ENCODE results near the gene LRIG2.

LRIG2 gene

DNA sequence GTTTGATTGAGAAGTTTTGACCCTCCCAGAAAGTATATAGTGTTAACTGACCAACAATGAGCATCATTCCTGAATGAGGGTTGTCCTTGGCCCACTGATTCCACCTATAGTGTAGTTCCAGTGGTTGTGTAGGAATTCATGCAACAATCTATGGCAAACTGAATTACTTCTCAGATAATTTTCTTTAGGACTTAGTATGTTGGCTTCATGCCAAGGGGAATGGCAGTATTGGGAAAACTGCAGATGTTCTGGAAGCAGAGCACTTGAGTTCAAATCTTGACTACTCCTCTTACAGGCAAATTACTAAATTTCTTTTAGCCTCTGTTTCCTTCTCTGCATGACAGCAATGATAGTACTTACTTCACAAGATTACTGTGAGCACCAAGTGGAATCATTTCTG lies 65.8 kb downstream of the LRIG2 start:
- H3K4me3 ChIP-seq (ENCODE audit: low read length, poor library complexity, severe bottlenecking), result no peak overlapping the region
- no peaks in the 10 kb centered on the region for H3K9me2 ChIP-seq (replicated peaks; ENCODE audit: low read depth, low read length)
- H3K9ac ChIP-seq (ENCODE audit: low read depth, low read length, poor library complexity, severe bottlenecking), result no peak overlapping the region
- peaks cover 18% of the 10 kb centered on the region for H3K4me1 ChIP-seq (ENCODE audit: insufficient read depth, low read length, poor library complexity, severe bottlenecking)
- H3K36me3 ChIP-seq (ENCODE audit: insufficient read depth, low read length), result no peaks in the 10 kb centered on the region
- no peaks in the 10 kb centered on the region for H3K9me3 ChIP-seq (ENCODE audit: insufficient read depth, low read depth, low read length)
- no peaks in the 10 kb centered on the region for H3F3A ChIP-seq (ENCODE audit: low read depth)
- no peak overlapping the region for H2AFZ ChIP-seq (ENCODE audit: low read length)
- H3K4me2 ChIP-seq (ENCODE audit: low read depth, low read length, poor library complexity, severe bottlenecking), result no peak overlapping the region
- H3K79me2 ChIP-seq (ENCODE audit: insufficient read depth, low read length), result no peaks in the 10 kb centered on the region
- TF ChIP-seq, protein P1, sequence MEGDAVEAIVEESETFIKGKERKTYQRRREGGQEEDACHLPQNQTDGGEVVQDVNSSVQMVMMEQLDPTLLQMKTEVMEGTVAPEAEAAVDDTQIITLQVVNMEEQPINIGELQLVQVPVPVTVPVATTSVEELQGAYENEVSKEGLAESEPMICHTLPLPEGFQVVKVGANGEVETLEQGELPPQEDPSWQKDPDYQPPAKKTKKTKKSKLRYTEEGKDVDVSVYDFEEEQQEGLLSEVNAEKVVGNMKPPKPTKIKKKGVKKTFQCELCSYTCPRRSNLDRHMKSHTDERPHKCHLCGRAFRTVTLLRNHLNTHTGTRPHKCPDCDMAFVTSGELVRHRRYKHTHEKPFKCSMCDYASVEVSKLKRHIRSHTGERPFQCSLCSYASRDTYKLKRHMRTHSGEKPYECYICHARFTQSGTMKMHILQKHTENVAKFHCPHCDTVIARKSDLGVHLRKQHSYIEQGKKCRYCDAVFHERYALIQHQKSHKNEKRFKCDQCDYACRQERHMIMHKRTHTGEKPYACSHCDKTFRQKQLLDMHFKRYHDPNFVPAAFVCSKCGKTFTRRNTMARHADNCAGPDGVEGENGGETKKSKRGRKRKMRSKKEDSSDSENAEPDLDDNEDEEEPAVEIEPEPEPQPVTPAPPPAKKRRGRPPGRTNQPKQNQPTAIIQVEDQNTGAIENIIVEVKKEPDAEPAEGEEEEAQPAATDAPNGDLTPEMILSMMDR (conservative IDR thresholded peaks at IDR 0.05; ENCODE audit: low read length), result no peak
- no peak for TF ChIP-seq EZH2phosphoT487 (IDR thresholded peaks at IDR 0.05; ENCODE audit: borderline replicate concordance)
- no peaks in the 10 kb centered on the region for H3K27me3 ChIP-seq (ENCODE audit: insufficient read depth, low read length, poor library complexity, severe bottlenecking)
- H4K20me1 ChIP-seq (ENCODE audit: insufficient read depth, low read length, poor library complexity, severe bottlenecking), result no peaks in the 10 kb centered on the region

DNA sequence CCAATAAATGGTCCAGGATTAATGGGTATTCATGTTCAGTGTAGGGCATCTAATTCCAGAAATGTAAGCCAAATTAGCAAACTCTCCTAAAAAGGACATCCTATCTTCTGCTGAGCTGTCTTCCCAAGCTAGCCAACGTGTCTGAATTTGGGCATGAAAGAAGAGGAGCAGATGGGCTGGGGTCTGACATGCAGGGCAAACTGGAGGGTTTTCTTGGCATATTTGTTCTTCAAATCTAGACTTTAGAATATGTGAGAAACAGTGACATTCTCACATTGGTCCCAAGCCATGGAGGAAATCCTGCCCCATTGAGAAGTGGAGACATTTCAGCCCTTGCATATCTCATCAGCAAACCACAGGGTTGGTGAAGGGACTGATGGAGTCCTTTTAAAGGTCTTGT lies 67.2 kb downstream of the LRIG2 start:
- Histone ChIP-seq H3K27me3 (ENCODE audit: insufficient read depth, low read length, poor library complexity, severe bottlenecking) (no peaks in the 10 kb centered on the region), H3K36me3 (ENCODE audit: insufficient read depth, low read length) (no peaks in the 10 kb centered on the region), H3K4me2 (ENCODE audit: low read depth, low read length, poor library complexity, severe bottlenecking) (no peak overlapping the region), H3F3A (ENCODE audit: low read depth) (no peaks in the 10 kb centered on the region), H3K4me3 (ENCODE audit: low read length, poor library complexity, severe bottlenecking) (no peak overlapping the region), H2AFZ (ENCODE audit: low read length) (0 out of 2 replicates have a peak overlapping the region, but pooled peaks have one; percentile 1), H3K9me3 (ENCODE audit: insufficient read depth, low read depth, low read length) (no peaks in the 10 kb centered on the region), H3K79me2 (ENCODE audit: insufficient read depth, low read length) (no peaks in the 10 kb centered on the region), H3K9me2 (replicated peaks; ENCODE audit: low read depth, low read length) (no peaks in the 10 kb centered on the region), H3K4me1 (ENCODE audit: insufficient read depth, low read length, poor library complexity, severe bottlenecking) (peaks cover 18% of the 10 kb centered on the region), H3K9ac (ENCODE audit: low read depth, low read length, poor library complexity, severe bottlenecking) (no peak overlapping the region), H4K20me1 (ENCODE audit: insufficient read depth, low read length, poor library complexity, severe bottlenecking) (no peaks in the 10 kb centered on the region)
- no peak for TF ChIP-seq EZH2phosphoT487 (IDR thresholded peaks at IDR 0.05; ENCODE audit: borderline replicate concordance)
- TF ChIP-seq, protein P1 (conservative IDR thresholded peaks at IDR 0.05; ENCODE audit: low read length), result no peak

DNA sequence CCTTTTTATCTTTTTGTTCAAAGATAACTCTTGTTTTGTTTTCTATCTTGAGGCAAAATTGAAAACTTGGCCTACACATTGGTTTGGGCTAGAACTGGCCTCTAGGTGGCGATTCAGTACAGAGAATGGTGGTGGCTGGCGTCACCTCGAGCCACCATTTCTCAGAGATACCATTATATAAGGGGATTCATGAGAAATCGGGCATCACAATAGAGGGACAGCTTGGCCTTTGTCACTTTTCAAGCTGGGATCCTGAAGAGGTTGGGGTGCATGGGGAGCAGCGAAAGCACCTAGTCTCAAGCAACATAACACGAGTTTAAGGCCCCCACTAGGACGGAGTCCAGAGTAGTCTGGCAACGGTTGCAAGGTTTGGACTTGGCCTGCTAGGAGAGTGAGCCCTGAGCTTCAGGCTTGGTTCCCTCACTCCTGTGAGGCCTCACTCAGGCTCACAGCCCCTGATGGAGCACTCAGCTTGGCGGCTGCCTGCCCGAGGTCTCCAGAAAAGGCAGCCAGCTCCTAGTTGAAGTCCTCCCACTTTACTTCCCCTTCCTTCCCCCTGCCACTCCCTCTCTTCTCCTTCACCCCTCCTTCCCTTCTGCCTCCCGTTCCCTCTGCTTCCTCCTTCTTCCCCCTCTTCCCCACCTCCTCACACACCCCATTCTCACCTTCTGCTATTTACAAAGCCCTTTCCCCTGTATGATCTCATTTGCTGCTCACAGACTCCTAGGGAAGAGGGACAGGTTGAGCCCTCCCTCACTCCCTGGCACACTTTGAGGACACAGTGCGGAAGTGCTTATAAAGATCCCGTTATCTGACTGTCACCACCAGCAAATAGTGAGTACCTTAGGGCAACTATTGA lies 67.8 kb downstream of the LRIG2 start:
- Histone ChIP-seq H3F3A (ENCODE audit: low read depth) (no peaks in the 10 kb centered on the region), H4K20me1 (ENCODE audit: insufficient read depth, low read length, poor library complexity, severe bottlenecking) (no peaks in the 10 kb centered on the region), H2AFZ (ENCODE audit: low read length) (peak overlapping the region; percentile 57), H3K27me3 (ENCODE audit: insufficient read depth, low read length, poor library complexity, severe bottlenecking) (no peaks in the 10 kb centered on the region), H3K79me2 (ENCODE audit: insufficient read depth, low read length) (no peaks in the 10 kb centered on the region), H3K4me3 (ENCODE audit: low read length, poor library complexity, severe bottlenecking) (no peak overlapping the region), H3K4me2 (ENCODE audit: low read depth, low read length, poor library complexity, severe bottlenecking) (no peak overlapping the region), H3K4me1 (ENCODE audit: insufficient read depth, low read length, poor library complexity, severe bottlenecking) (peaks cover 18% of the 10 kb centered on the region), H3K9me3 (ENCODE audit: insufficient read depth, low read depth, low read length) (no peaks in the 10 kb centered on the region), H3K9ac (ENCODE audit: low read depth, low read length, poor library complexity, severe bottlenecking) (no peak overlapping the region), H3K36me3 (ENCODE audit: insufficient read depth, low read length) (no peaks in the 10 kb centered on the region), H3K9me2 (replicated peaks; ENCODE audit: low read depth, low read length) (no peaks in the 10 kb centered on the region)
- TF ChIP-seq, protein P1 (conservative IDR thresholded peaks at IDR 0.05; ENCODE audit: low read length), result peak; percentile 97
- no peak for TF ChIP-seq EZH2phosphoT487 (IDR thresholded peaks at IDR 0.05; ENCODE audit: borderline replicate concordance)

All from Loucy (cell line).